ENCODE measurements around the gene PLVAP. TPM values are rescaled to one million over a fixed set of nuclear protein-coding genes. Genes with fewer than 3 reads are reported as not detected.

PLVAP gene
- total and polyA plus RNA-seq, 9 of the 15 experiments (the other 6 are each of a cell fraction or from before 2014, with no cell fraction given) = 0.09 to 0.84 (median 0.51) TPM; not detected in 4

DNA sequence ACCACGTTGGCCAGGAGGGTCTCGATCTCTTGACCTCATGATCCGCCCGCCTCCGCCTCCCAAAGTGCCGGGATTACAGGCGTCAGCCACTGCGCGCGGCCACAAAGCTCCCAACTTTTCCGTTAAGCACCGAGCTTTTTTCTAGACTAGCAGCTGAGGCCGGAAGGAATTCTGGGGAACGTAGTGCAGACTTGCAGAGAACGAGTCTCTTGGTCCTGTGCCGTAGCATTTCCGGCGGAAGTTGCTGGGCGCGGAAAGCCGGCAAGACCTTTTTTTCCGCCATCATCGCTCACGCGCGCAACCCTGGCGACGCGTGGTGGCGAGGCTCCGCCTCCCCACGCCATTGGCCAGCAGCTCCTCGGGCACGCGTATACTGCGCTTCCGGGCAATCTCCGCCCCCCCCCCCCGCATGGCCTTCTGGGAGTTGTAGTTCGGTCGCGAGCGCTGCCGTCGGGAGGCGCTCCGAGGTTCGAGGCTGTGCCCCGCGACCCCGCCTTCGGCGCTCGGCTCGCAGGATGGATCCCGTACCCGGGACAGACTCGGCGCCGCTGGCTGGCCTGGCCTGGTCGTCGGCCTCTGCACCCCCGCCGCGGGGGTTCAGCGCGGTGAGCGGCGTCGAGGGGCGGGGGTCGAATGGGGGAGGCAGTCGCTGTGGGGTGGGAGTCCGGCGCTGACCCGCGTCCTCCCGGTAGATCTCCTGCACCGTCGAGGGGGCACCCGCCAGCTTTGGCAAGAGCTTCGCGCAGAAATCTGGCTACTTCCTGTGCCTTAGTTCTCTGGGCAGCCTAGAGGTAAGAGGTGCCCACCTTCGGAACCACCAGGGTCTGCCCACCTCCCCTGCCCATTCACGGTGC is 42.7 kb upstream of the PLVAP start, which contains the start of gene MVB12A (continued):
- TF ChIP-seq RCOR1 (IDR thresholded peaks at IDR 0.05; ENCODE audit: borderline replicate concordance in 1 of 2, low read depth in 2 of 2, low read length in 2 of 2) (0 out of 4 replicates have a peak, but pooled peaks of 1 of the 2 experiments have one; percentile 18), SMAD1 (IDR thresholded peaks at IDR 0.05; ENCODE audit: low read depth, low read length, partially characterized antibody) (no peak), CBX2 (IDR thresholded peaks at IDR 0.05; ENCODE audit: insufficient read depth, low read length, poor library complexity, severe bottlenecking) (no peak), RBM25 (IDR thresholded peaks at IDR 0.05; ENCODE audit: low read depth, low read length, severe bottlenecking) (peak; percentile 68), KLF16 (IDR thresholded peaks at IDR 0.05) (no peak), ZBED1 (IDR thresholded peaks at IDR 0.05) (peak; percentile 53; the same call in 1 of the 2 replicates), POLR2AphosphoS2 (IDR thresholded peaks at IDR 0.05; ENCODE audit: low read length) (peak; percentile 98), POLR2AphosphoS5 (IDR thresholded peaks at IDR 0.05; ENCODE audit: control insufficient read depth, insufficient read depth, low read depth, low read length) (no peak), ZNF696 (CRISPR knock-in tag; conservative IDR thresholded peaks at IDR 0.05) (no peak), SIN3A (IDR thresholded peaks at IDR 0.05; ENCODE audit: borderline replicate concordance in 2 of 2, control insufficient read depth in 1 of 2, low read depth in 2 of 2, low read length in 2 of 2) (peak in 1 of 2 experiments; percentile 72; a peak in 1 of 4 replicates), MAZ (CRISPR knock-in tag; conservative IDR thresholded peaks at IDR 0.05 in 1 of 2, IDR thresholded peaks at IDR 0.05 in 1 of 2) (peak; percentile 90 to 94), GTF2A2 (tag; IDR thresholded peaks at IDR 0.05) (no peak), RBM22 (IDR thresholded peaks at IDR 0.05; ENCODE audit: low read depth, low read length, poor library complexity, severe bottlenecking) (peak; percentile 34), ZBTB17 (CRISPR knock-in tag; IDR thresholded peaks at IDR 0.05) (peak; percentile 90)
- TF ChIP-seq, protein P1, sequence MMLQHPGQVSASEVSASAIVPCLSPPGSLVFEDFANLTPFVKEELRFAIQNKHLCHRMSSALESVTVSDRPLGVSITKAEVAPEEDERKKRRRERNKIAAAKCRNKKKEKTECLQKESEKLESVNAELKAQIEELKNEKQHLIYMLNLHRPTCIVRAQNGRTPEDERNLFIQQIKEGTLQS (IDR thresholded peaks at IDR 0.05) = no peak
- TF ChIP-seq, protein P1 (CRISPR knock-in tag; conservative IDR thresholded peaks at IDR 0.05) = peak; percentile 40; the same call in 1 of the 2 replicates
- TF ChIP-seq, protein P2, sequence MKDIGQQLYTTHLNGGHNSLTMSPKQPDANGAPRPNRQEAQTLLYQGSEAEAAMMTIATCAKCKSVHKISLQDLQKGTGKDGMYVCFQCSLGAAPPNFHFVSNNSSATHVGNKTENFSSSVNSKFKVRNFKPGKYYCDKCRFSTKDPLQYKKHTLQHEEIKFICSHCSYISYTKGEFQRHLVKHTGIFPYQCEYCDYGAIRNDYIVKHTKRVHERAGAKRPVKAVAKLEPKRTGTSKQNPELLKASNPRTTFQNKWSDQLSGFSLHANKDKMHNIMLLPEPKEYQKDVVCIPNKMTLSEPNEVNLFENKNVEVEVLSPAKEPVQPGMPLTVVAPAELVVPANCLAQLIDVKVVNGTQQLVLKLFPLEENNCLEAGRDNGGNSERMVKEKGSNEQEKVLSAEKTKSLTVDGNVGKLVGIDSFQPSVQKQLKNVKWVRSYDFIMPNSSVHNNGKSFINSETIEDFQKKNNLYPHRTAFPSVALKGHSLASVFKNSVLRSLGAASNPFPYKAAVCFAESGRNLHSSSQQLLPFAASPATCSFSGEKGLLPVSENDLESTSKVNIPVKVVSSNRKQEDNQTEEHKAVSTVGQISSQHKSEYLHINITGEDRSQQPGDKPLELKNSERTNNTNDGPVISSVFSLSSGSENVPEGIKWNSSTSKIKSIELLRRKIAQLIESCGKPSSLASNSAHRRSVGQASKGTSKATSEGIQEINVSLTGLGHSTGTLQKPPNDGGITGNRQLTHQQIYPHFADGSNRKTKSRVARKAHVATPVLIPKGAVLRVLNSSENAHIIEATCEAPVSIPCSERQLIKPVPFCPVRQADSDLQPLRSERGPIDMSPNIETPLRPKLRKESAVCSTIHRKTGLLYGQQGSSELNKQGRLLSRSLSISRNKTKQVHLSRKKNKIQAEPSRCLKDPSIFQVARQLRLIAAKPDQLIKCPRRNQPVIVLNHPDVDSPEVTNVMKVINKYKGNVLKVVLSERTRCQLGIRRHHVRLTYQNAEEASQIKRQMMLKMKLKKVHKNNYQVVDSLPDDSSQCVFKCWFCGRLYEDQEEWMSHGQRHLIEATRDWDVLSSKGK (CRISPR knock-in tag; IDR thresholded peaks at IDR 0.05) = no peak
- TF ChIP-seq, protein P3, sequence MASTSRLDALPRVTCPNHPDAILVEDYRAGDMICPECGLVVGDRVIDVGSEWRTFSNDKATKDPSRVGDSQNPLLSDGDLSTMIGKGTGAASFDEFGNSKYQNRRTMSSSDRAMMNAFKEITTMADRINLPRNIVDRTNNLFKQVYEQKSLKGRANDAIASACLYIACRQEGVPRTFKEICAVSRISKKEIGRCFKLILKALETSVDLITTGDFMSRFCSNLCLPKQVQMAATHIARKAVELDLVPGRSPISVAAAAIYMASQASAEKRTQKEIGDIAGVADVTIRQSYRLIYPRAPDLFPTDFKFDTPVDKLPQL (IDR thresholded peaks at IDR 0.05; ENCODE audit: extremely low read depth, insufficient read length) = no peak

All from K562 (cell line).